GM12874 (cell line): ENCODE results near the gene AADACL3.

Experiments
- TF ChIP-seq, protein P1 (sequence below): IDR thresholded peaks from 2 replicates; pipeline ENCODE4 v1.5.1; 2011; ENCODE audit warnings: low read depth, mild to moderate bottlenecking, control low read depth, low read length, moderate library complexity; ENCODE audit not compliant: insufficient read depth

Gene AADACL3

GRCh38 chr1:12760256-12760795 is 44.4 kb downstream of the AADACL3 start:
- TF ChIP-seq, protein P1, sequence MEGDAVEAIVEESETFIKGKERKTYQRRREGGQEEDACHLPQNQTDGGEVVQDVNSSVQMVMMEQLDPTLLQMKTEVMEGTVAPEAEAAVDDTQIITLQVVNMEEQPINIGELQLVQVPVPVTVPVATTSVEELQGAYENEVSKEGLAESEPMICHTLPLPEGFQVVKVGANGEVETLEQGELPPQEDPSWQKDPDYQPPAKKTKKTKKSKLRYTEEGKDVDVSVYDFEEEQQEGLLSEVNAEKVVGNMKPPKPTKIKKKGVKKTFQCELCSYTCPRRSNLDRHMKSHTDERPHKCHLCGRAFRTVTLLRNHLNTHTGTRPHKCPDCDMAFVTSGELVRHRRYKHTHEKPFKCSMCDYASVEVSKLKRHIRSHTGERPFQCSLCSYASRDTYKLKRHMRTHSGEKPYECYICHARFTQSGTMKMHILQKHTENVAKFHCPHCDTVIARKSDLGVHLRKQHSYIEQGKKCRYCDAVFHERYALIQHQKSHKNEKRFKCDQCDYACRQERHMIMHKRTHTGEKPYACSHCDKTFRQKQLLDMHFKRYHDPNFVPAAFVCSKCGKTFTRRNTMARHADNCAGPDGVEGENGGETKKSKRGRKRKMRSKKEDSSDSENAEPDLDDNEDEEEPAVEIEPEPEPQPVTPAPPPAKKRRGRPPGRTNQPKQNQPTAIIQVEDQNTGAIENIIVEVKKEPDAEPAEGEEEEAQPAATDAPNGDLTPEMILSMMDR, result peak; percentile 55

DNA sequence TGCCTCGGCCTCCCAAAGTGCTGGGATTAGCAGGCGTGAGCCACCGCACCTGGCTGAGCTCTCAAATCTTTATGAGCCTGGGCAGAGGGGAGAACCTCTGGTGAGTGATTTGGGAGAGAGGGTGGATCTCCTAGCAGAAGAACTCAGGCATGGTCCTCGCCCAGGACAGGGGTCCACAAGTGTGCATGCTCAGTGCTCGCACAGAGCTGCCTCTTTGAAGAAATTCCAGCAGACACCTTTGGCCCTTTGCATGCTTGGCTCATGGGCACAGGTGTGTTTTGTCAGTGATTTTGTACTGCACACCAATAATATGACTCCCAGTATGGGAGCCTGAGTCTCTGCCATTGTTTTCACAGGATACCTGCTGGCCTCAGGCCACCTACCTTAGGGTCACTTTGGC is 45.9 kb downstream of the AADACL3 start:
- TF ChIP-seq, protein P1, result no peak

DNA sequence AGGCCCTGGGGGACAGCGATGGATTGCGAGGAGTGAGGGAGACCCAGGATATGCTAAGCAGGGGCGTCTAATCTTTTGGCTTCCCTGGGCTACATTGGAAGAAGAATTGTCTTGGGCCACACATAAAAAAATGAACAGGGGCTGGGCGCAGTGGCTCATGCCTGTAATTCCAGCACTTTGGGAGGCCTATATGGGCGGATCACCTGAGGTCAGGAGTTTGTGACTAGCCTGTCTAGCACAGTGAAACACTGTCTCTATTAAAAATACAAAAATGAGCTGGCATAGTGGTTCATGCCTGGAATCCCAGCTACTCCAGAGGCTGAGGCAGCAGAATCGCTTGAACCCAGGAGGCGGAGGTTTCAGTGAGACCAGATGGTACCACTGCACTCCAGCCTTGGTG is 46.9 kb downstream of the AADACL3 start:
- TF ChIP-seq, protein P1, result no peak

DNA sequence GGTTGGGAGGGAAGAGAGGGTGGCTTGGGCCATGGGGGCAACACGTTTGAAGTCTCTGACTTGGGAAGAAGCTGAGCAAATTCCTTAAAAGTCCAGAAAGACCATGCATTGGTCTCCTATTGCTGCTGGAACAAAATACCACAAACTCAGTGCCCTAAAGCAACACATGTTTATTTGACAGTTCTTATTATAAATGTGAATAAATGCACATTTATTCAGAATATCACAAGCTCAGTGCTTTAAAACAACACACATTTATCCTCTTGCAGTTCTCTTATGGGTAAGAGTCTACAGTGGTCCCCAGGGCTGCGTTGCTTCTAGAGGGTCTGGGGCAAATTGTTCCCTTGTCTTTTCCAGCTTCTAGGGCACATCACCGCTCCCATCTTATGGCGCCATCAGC is 47.6 kb downstream of the AADACL3 start:
- TF ChIP-seq, protein P1, result no peak

- TF ChIP-seq, protein P1, result no peak
These were observed 48.1 kb downstream of the AADACL3 start for GRCh38 chr1:12764016-12764415.

- TF ChIP-seq, protein P1, result no peak
These were observed 53.1 kb downstream of the AADACL3 start for GRCh38 chr1:12769031-12769430.

DNA sequence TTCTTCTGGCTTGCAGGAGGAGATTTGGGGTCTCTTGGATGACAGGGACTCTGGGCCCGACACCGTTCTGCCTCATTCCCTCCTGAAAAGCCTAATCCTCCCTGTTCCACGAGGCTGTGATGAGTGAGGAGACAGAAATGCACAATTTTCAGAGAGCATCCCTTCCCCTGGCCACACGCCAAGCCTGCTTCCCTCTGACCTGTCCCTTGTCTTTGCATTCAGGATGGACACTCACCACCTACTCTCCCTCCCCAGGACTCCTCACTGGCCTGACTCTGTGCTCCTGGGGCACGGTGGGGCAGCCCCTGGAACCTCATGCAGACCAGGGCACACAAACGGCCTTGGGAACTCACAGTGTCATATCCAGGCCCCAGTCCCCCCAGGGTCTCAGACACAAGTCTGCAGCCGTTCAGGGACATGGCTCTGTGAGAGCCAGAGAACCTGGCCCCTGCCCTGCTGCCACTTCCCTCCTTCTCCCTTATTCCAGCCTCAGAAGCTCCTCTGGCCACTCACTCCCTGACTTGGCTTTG is 54.1 kb downstream of the AADACL3 start:
- TF ChIP-seq, protein P1, result no peak

GRCh38 chr1:12770620-12771019 is 54.7 kb downstream of the AADACL3 start:
- TF ChIP-seq, protein P1, result no peak
